GM19328 (cell line): ENCODE measurements around the gene CEP170.
"Not testable (repeated sequence)": the region's sequence is repeated elsewhere in the genome, so short reads cannot be mapped to it uniquely, and the experiment has no call there.

Source experiments
- ATAC-seq: cut with Tn5 transposase; IDR thresholded peaks from one replicate; pipeline ENCODE4 v1.9.1; 2021; ENCODE audit warnings: mild to moderate bottlenecking, moderate library complexity; ENCODE audit not compliant: unreplicated experiment

CEP170 gene

DNA sequence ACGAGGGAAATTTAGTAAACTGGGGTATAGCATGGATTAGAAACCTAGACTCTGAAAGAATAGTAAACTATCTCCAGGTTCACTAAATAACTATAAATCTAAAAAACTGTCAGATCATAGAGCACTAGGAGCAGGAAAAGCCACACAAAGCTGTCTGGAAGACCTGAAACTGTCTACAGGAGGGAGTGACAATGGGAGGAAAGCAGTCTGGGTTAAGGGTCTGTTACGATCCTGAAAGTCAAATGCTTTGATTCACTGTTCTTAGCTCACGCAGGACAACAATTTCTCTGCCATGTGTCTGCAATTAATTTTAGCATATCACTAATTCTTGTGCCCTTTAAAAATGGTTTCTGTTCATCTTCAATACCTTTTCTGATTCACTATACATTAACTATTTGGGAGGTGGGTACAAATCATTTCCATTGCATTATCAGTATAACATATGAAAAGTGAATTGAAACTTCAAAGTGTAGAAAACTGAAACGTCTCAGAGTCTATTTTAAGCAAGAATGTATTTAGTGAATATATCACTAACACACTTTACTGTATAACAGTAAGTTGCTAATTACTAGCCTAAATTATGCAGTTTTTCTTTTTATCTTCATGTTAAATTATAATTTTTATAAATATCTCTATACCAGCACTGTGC is 18.4 kb downstream of the CEP170 start:
- no peak for ATAC-seq

GRCh38 chr1:243234978-243235647 is 20.0 kb downstream of the CEP170 start:
- ATAC-seq: no peak

DNA sequence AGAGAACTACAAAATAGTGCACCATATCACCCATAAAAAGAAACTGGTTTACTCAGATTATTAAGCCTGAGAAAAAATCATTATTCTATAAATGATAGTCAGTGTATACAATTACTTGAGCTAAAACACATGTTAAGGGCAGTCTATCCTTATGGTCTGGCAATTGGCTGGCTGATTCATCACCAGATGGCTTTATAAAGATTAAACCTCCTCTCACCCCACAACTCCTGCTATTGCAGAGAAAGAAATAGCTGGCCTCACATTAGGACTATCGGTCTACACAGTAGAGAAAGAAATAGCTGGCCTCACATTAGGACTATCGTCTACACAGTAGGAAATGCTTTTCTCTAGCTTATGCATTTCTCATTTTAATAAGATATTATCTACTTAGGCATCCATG is 21.2 kb downstream of the CEP170 start:
- no peak for ATAC-seq

GRCh38 chr1:243230914-243231313 is 24.2 kb downstream of the CEP170 start:
- no peak for ATAC-seq

DNA sequence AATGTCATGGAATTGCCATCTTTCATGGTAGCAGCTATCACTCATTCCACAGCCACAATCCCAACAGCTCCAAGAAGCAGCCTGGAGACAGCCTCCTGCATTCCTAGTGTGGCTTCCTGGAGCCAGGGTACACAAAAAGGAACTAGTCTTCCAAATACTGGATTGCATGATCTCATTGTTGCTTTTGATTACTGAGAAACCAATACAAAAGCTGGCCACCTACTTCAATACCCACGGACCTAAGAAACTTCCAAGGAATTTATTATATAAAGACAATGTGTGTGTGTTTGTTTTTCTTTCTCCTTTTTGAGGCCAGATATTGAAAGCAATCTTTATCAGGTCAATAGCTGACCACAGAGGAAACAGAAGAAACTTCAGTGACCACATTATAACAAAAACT is 25.6 kb downstream of the CEP170 start:
- no peak for ATAC-seq

- no peak for ATAC-seq
These were observed 27.5 kb downstream of the CEP170 start for GRCh38 chr1:243227622-243228021.

DNA sequence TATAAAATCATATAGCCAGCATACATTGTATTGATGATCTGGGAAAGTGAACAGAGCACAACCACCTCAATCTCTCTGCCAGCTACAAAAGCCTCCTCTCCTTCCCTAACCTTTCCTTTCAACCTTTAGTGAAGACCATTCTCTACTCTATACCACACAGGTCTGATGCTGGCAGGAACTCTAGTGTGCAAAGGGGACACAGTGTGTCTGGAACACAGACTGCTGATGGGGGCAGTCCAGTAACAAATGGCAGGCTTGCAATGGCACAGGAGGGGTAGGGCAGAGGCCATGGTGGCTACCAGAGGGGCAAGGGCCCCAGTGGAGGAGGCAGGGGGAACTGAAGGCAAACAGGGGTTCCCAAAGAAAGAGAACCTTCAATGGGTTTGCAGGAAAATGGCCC is 37.0 kb downstream of the CEP170 start:
- ATAC-seq: no peak

- no peak for ATAC-seq
These were observed 37.7 kb downstream of the CEP170 start for GRCh38 chr1:243217349-243217748.

- no peak for ATAC-seq
These were observed 38.3 kb downstream of the CEP170 start for GRCh38 chr1:243216741-243217140.

DNA sequence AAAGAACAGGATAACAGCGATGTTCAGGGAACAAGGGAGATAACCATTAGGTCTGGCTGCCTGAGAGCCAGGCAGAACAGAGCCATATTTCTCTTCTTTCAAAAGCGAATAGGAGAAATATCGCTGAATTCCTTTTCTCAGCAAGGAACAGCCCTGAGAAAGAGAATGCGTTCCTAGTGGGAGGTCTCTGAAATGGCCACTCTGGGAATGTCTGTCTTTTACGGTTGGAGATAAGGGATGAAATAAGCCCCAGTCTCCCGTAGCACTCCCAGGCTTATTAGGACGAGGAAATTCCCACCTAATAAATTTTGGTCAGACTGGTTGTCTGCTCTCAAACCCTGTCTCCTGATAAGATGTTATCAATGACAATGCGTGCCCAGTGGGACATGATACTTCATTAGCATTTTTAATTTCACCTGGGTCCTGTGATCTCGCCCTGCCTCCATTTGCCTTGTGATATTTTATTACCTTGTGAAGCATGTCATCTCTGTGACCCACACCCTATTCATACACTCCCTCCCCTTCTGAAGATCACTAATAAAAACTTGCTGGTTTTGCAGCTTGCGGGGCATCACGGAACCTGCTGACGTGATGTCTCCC is 39.7 kb downstream of the CEP170 start:
- not testable (repeated sequence) for ATAC-seq

GRCh38 chr1:243213045-243213787 is 41.9 kb downstream of the CEP170 start:
- ATAC-seq: no peak

DNA sequence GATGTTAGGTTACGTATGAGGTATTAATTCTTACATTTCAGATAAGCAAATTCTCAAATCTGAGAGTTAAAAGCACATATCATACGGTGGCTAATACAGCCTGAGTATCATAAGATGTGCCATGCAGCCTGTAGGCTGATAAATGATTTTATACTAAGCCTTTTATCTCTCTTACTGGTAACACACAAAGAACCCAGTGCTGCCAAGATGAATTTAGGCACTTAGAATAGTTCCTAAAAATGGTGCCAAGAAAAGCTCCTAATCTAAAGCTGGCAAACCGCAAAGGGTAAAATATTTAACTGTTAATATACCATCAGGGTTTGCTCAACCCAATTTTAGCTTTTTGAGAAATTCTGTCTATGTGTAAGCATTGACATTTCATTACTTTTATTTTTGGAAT is 43.1 kb downstream of the CEP170 start:
- ATAC-seq: not testable (repeated sequence)

DNA sequence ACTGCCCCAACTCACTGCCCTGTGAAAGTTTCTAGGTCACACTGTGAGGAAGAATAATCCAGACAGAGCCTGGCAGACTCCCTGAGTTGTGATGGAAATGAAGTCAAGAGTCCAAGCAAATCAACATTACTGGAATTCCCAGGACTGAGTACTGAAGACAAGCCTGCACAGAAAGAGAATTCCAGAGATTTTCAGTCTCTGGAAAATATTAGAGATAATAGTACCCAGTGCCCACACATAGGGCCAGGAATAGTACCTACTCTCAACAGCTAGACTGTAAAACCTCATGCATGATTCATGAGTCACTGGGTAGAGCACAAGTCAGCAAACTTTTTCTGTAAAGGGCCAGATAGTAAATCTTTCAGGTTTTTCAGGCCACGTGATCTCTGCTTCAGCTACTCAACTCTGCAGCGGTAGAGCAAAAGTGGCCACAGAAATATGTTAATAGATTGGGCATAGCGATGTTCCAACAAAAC is 50.0 kb downstream of the CEP170 start:
- ATAC-seq: not testable (repeated sequence)

DNA sequence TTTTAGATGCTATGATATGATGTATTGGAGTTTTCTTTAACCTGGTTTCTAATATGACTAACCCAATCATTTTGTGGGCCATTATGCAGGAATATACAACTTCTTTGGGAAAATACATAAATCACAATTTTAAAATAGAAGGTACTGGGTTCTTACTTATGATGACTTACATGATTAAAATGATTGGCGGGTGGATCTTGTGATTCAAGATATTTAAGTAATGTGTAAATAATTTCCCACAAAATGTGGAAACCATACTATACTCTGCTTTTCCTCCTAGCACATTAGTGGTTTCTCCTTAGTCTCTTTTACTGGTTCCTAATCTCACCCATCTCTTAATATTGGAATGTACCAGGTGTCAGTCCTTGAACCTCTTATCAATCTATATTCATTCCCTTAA is 50.7 kb downstream of the CEP170 start:
- not testable (repeated sequence) for ATAC-seq

DNA sequence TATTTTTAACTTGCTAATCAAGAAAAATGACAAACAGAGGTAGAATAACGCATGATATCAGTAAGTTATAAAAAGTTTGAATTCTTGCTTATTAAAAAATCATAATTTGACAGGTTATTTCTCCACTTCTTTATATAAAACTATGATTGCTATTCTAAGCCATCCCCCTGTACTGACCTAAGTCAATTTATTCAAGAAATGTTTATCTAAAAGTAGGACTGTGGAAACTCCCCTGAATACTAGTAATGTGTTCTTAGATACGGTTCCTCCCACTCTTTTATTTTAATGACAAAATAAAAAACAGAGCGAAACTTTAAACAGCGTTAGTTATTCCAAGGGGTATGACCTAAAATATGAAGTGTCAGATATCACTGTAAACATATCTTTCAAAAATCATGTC is 51.9 kb downstream of the CEP170 start:
- ATAC-seq: not testable (repeated sequence)

DNA sequence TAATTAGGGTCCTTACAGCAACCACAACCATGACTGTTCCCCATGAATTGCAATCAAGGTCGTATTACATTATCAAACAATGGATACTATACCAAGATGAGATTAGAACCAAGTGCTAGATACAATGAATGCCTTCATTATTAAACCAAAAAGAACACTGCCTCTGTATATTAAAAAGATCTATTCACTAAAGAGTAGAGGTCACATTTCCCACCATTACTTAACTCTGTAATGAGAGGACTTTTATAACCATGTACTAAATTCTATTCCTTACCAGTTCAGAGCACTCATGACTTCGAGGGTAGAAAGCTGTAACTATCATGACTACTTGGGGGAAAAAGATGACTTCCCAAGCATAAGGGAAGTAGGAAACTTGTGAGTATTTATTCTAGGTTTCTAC is 53.8 kb downstream of the CEP170 start:
- not testable (repeated sequence) for ATAC-seq

GRCh38 chr1:243197524-243197923 is 57.6 kb downstream of the CEP170 start:
- ATAC-seq: not testable (repeated sequence)

- ATAC-seq: not testable (repeated sequence)
These were observed 61.8 kb downstream of the CEP170 start for GRCh38 chr1:243193330-243193729.

GRCh38 chr1:243186201-243186995 is 68.7 kb downstream of the CEP170 start:
- not testable (repeated sequence) for ATAC-seq

DNA sequence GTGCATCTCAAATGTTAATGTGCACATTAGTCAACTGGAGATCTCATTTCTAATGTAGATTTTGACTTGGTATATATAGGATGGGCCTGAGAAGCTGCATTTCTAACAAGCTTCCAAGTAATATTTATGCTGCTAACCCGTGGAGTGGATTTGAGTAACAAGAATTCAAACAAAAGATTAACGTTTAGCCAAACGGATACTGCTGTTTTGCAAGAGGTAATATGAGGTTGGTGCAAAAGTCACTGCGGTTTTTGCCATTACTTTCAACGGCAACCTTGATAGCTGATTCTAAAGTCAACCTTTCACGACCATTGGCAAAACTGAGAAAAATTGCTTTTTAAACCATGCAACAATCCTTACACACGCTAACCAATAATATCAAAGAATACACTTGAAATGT is 70.3 kb downstream of the CEP170 start:
- not testable (repeated sequence) for ATAC-seq

DNA sequence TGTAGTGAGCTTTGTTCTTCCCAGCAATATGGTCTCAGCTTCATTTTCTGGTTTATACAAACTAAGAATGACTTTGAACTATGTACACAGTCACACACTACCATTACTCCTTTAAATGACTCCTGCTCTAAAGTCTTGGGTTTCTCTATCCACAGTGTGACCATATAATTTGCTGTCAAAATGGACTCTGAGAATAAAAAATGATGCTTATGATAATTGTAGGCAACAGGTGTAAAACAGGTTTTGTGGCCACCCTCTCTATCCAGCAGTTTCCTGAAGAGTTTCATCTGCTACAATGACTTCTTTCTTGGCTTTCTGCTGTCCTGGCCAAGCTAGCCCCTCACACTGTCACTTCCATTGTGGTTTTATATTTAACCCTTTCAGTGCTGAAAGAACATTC is 71.4 kb downstream of the CEP170 start:
- not testable (repeated sequence) for ATAC-seq
